PC-3 (cell line): ENCODE results near the gene MXRA7. TPM values are rescaled to one million over a fixed set of nuclear protein-coding genes. Genes with fewer than 3 reads are reported as not detected.

Experiments
- ATAC-seq: fragments of 200-7000 bp; cut with Tn5 transposase; 2 replicates; pipeline ENCODE4 v1.9.1; 2020; ENCODE audit warnings: mild to moderate bottlenecking, moderate library complexity
- BruUV-seq: library from RNA; stranded (reverse); fragments of 400-500 nt; replicated peaks from 2 replicates; lab custom pipeline; 2021; lab: Mats Ljungman, UMichigan
- CTCF ChIA-PET: fragments of 300-600 bp; sonication (Branson Sonifier 250); formaldehyde crosslinking; loops from one replicate; lab custom pipeline; 2022; ENCODE audit warnings: antibody characterized with exemption; lab: Charles Lee
- POLR2A ChIA-PET: fragments of 300-600 bp; sonication (Branson Sonifier 250); formaldehyde crosslinking; loops from one replicate; lab custom pipeline; 2022; ENCODE audit warnings: antibody characterized with exemption; ENCODE audit not compliant: unreplicated experiment; lab: Charles Lee
- DNase-seq: peaks from one replicate; pipeline ENCODE4 v3.0.0-alpha.2; 2015
- H2AFZ ChIP-seq: fragments of 300-600 bp; sonication (generic); 2 replicates; pipeline ENCODE4 v1.6.0; 2016; ENCODE audit warnings: antibody characterized with exemption, low read length
- H3F3A ChIP-seq: fragments of 300-600 bp; sonication (generic); one replicate; pipeline ENCODE4 v1.6.0; 2017; ENCODE audit warnings: antibody characterized with exemption, low read length, control low read depth, mild to moderate bottlenecking; ENCODE audit not compliant: unreplicated experiment
- H3K27ac ChIP-seq: fragments of 300-600 bp; sonication (generic); 2 replicates; pipeline ENCODE4 v1.5.1; 2016; ENCODE audit warnings: mild to moderate bottlenecking, low read length
- H3K27me3 ChIP-seq: fragments of 300-600 bp; sonication (generic); 2 replicates; pipeline ENCODE4 v1.6.1; 2016; ENCODE audit warnings: low read length, mixed read lengths
- H3K36me3 ChIP-seq: fragments of 300-600 bp; sonication (generic); 2 replicates; pipeline ENCODE4 v1.6.1; 2016; ENCODE audit warnings: low read depth, mixed run types, low read length, mixed read lengths
- H3K4me1 ChIP-seq: fragments of 300-600 bp; sonication (generic); 2 replicates; pipeline ENCODE4 v1.5.1; 2016; ENCODE audit warnings: low read length; ENCODE audit not compliant: insufficient read depth
- H3K4me2 ChIP-seq: fragments of 300-600 bp; sonication (generic); 2 replicates; pipeline ENCODE4 v1.6.0; 2016; ENCODE audit warnings: low read length
- H3K4me3 ChIP-seq: fragments of 300-600 bp; sonication (generic); 2 replicates; pipeline ENCODE4 v1.5.1; 2016; ENCODE audit warnings: mild to moderate bottlenecking, low read length, mixed read lengths
- H3K79me2 ChIP-seq: fragments of 300-600 bp; sonication (generic); 2 replicates; pipeline ENCODE4 v1.6.1; 2017; ENCODE audit warnings: low read length, mixed read lengths
- H3K9ac ChIP-seq: fragments of 300-600 bp; sonication (generic); 2 replicates; pipeline ENCODE4 v1.6.0; 2016; ENCODE audit warnings: mild to moderate bottlenecking, low read length
- H3K9me2 ChIP-seq: fragments of 300-600 bp; sonication (generic); replicated peaks from 2 replicates; pipeline ENCODE4 v1.6.1; 2016; ENCODE audit warnings: mixed run types, low read length, mixed read lengths
- H3K9me3 ChIP-seq: fragments of 300-600 bp; sonication (generic); 2 replicates; pipeline ENCODE4 v1.6.1; 2016; ENCODE audit warnings: low read length, mixed read lengths
- H4K20me1 ChIP-seq: fragments of 300-600 bp; sonication (generic); 2 replicates; pipeline ENCODE4 v1.6.1; 2016; ENCODE audit warnings: low read length, mixed read lengths
- CTCF ChIP-seq: fragments of 300-600 bp; sonication (generic); conservative IDR thresholded peaks from 2 replicates; pipeline ENCODE4 v1.5.1; 2017; ENCODE audit warnings: antibody characterized with exemption, low read depth, mild to moderate bottlenecking, low read length
- EZH2 ChIP-seq: fragments of 300-600 bp; sonication (generic); IDR thresholded peaks from one replicate; pipeline ENCODE4 v1.6.1; 2017; ENCODE audit warnings: antibody characterized with exemption, mild to moderate bottlenecking, low read length; ENCODE audit not compliant: unreplicated experiment
- EZH2phosphoT487 ChIP-seq: fragments of 300-600 bp; sonication (generic); IDR thresholded peaks from 2 replicates; pipeline ENCODE4 v1.6.1; 2018; ENCODE audit warnings: mild to moderate bottlenecking, antibody characterized with exemption, low read length, borderline replicate concordance
- intact Hi-C: fragments of 100-400 bp; cut with micrococcal nuclease; formaldehyde crosslinking; loops from 2 replicates; pipeline ENCODE4 v1.9.0; 2023
- total RNA-seq: library from RNA; depleted of rRNA; stranded (reverse); fragments of >200 nt; gene quantifications from 2 replicates; pipeline ENCODE4 v1.2.3, GENCODE V29; 2014

Gene MXRA7
- total RNA-seq, 1 experiment from 2014 or later = 98.3 TPM

GRCh38 chr17:76660656-76661042, 50.1 kb downstream of the MXRA7 start:
- peak; percentile 7; the same call in 1 of the 2 replicates for ATAC-seq
- Histone ChIP-seq H3K9me2 (no peaks in the 10 kb centered on the region), H3K4me1 (peaks cover 12% of the 10 kb centered on the region), H3K9me3 (no peaks in the 10 kb centered on the region), H3F3A (no peaks in the 10 kb centered on the region), H3K36me3 (no peaks in the 10 kb centered on the region), H4K20me1 (no peaks in the 10 kb centered on the region), H2AFZ (no peak overlapping the region), H3K27ac (no peak overlapping the region), H3K27me3 (no peaks in the 10 kb centered on the region), H3K9ac (no peak overlapping the region), H3K79me2 (no peaks in the 10 kb centered on the region), H3K4me2 (no peak overlapping the region), H3K4me3 (no peak overlapping the region)
- BruUV-seq = no TSS peak
- CTCF ChIA-PET = interaction anchor here (0.7 kb wide), 1 partner anchor 21 kb away, joined by 4 read pairs; no protein-coding TSS in a partner anchor
- POLR2A ChIA-PET = no interaction called here
- DNase-seq = no peak
- intact Hi-C loops = no loop called here
- TF ChIP-seq CTCF (no peak), EZH2 (no peak), EZH2phosphoT487 (no peak)

DNA sequence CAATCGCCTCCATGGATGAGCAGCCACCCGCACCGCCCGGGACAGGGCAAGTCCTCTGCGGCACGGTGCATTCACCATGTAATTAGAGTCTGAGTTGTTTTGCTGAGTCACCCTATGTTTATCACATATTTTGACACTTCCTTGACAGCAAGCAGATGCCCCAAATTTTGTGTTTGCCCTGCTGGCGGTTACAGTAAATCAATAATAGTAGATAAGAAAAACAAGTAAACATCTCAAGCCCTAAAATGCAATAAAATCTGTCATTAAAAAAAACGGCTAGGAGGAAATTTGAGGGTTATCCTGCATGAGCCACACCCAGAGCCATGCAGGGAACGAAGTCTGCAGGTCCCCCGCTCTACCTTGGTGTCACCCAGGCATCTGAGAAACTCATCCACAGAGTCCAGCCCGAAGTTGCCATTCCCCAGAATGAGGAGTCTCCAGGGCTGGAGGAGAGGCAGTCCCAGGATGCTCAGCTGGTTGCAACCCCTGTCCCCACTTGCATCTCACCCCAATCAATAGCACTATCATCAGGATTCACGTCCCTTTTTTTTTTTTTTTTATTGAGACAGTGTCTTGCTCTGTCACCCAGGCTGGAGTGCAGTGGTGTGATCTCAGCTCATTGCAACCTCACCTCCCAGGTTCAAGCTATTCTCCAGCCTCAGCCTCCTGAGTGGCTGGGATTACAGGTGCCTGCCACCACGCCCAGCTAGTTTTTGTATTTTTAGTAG, 50.7 kb downstream of the MXRA7 start:
- no peak for TF ChIP-seq EZH2phosphoT487
- TF ChIP-seq CTCF = no peak
- no peak for TF ChIP-seq EZH2
- H2AFZ ChIP-seq = peak overlapping the region; percentile 77

GRCh38 chr17:76658242-76658662, 52.5 kb downstream of the MXRA7 start:
- intact Hi-C loops = no loop called here
- H3F3A ChIP-seq = no peaks in the 10 kb centered on the region
- H3K9me3 ChIP-seq = no peaks in the 10 kb centered on the region
- BruUV-seq = no TSS peak
- H3K4me1 ChIP-seq = peaks cover 12% of the 10 kb centered on the region
- H3K4me3 ChIP-seq = no peak overlapping the region
- ATAC-seq (no peak), DNase-seq (no peak)
- H4K20me1 ChIP-seq = no peaks in the 10 kb centered on the region
- ChIA-PET POLR2A (interaction anchor here (0.5 kb wide), 1 partner anchor 96 kb away, joined by 4 read pairs; no protein-coding TSS in a partner anchor), CTCF (no interaction called here)
- no peaks in the 10 kb centered on the region for H3K36me3 ChIP-seq
- no peaks in the 10 kb centered on the region for H3K27me3 ChIP-seq
- H3K9me2 ChIP-seq = no peaks in the 10 kb centered on the region
- no peaks in the 10 kb centered on the region for H3K79me2 ChIP-seq
- H3K4me2 ChIP-seq = no peak overlapping the region
- no peak overlapping the region for H3K9ac ChIP-seq
- no peak overlapping the region for H3K27ac ChIP-seq
- TF ChIP-seq CTCF (no peak), EZH2 (no peak), EZH2phosphoT487 (no peak)
- no peak overlapping the region for H2AFZ ChIP-seq

More for the DNA sequence above, 50.7 kb downstream of the MXRA7 start:
- no peaks in the 10 kb centered on the region for H3F3A ChIP-seq
- H4K20me1 ChIP-seq = no peaks in the 10 kb centered on the region
- H3K36me3 ChIP-seq = no peaks in the 10 kb centered on the region
- no peaks in the 10 kb centered on the region for H3K9me3 ChIP-seq
- CTCF ChIA-PET = interaction anchor here (0.7 kb wide), 1 partner anchor 21 kb away, joined by 4 read pairs; no protein-coding TSS in a partner anchor
- intact Hi-C loops = no loop called here
- no peak overlapping the region for H3K9ac ChIP-seq
- H3K4me1 ChIP-seq = peaks cover 12% of the 10 kb centered on the region
- no peaks in the 10 kb centered on the region for H3K27me3 ChIP-seq
- BruUV-seq = no TSS peak
- H3K27ac ChIP-seq = no peak overlapping the region
- no peaks in the 10 kb centered on the region for H3K9me2 ChIP-seq
- POLR2A ChIA-PET = no interaction called here
- DNase-seq (peak; percentile 50), ATAC-seq (peak; percentile 90)
- no peaks in the 10 kb centered on the region for H3K79me2 ChIP-seq
- peak overlapping the region; percentile 58 for H3K4me2 ChIP-seq
- no peak overlapping the region; the same call in 1 of the 2 replicates for H3K4me3 ChIP-seq
